Loucy (cell line): ENCODE data around the gene LMF2.

Experiments used
- H2AFZ ChIP-seq: fragments of 200-600 bp; sonication (generic); 2 replicates; pipeline ENCODE4 v1.6.0; 2016; ENCODE audit warnings: antibody characterized with exemption, mild to moderate bottlenecking, low read length, moderate library complexity
- H3F3A ChIP-seq: fragments of 200-600 bp; 2 replicates; pipeline ENCODE4 v1.6.0; 2016; ENCODE audit warnings: antibody characterized with exemption, low read depth, mild to moderate bottlenecking
- H3K27me3 ChIP-seq: fragments of 200-600 bp; sonication (generic); 2 replicates; pipeline ENCODE4 v1.6.1; 2014; ENCODE audit warnings: low read length, mild to moderate bottlenecking; ENCODE audit not compliant: insufficient read depth, poor library complexity, severe bottlenecking
- H3K36me3 ChIP-seq: fragments of 200-600 bp; sonication (generic); 2 replicates; pipeline ENCODE4 v1.6.1; 2016; ENCODE audit warnings: low read length; ENCODE audit not compliant: insufficient read depth
- H3K4me1 ChIP-seq: fragments of 200-600 bp; sonication (generic); 2 replicates; pipeline ENCODE4 v1.5.1; 2014; ENCODE audit warnings: low read length, mild to moderate bottlenecking; ENCODE audit not compliant: insufficient read depth, poor library complexity, severe bottlenecking
- H3K4me2 ChIP-seq: fragments of 200-600 bp; sonication (generic); 2 replicates; pipeline ENCODE4 v1.6.0; 2014; ENCODE audit warnings: antibody characterized with exemption, low read length, low read depth, mild to moderate bottlenecking; ENCODE audit not compliant: poor library complexity, severe bottlenecking
- H3K4me3 ChIP-seq: fragments of 200-600 bp; sonication (generic); 2 replicates; pipeline ENCODE4 v1.5.1; 2014; ENCODE audit warnings: low read length, mild to moderate bottlenecking, mixed read lengths; ENCODE audit not compliant: poor library complexity, severe bottlenecking
- H3K79me2 ChIP-seq: fragments of 200-600 bp; sonication (generic); 2 replicates; pipeline ENCODE4 v1.6.1; 2014; ENCODE audit warnings: low read length; ENCODE audit not compliant: insufficient read depth
- H3K9ac ChIP-seq: fragments of 200-600 bp; sonication (generic); 2 replicates; pipeline ENCODE4 v1.6.0; 2014; ENCODE audit warnings: mild to moderate bottlenecking, low read depth, low read length, moderate library complexity; ENCODE audit not compliant: poor library complexity, severe bottlenecking
- H3K9me2 ChIP-seq: fragments of 200-600 bp; sonication (generic); replicated peaks from 2 replicates; pipeline ENCODE4 v1.6.1; 2016; ENCODE audit warnings: low read depth, low read length, mixed read lengths
- H3K9me3 ChIP-seq: fragments of 200-600 bp; sonication (generic); 2 replicates; pipeline ENCODE4 v1.6.1; 2014; ENCODE audit warnings: mild to moderate bottlenecking, antibody characterized with exemption, low read length, low read depth; ENCODE audit not compliant: insufficient read depth
- H4K20me1 ChIP-seq: fragments of 200-600 bp; sonication (generic); 2 replicates; pipeline ENCODE4 v1.6.0; 2014; ENCODE audit warnings: antibody characterized with exemption, low read length, mild to moderate bottlenecking; ENCODE audit not compliant: insufficient read depth, poor library complexity, severe bottlenecking
- CTCF ChIP-seq: fragments of 200-600 bp; sonication (generic); conservative IDR thresholded peaks from 2 replicates; pipeline ENCODE4 v1.5.1; 2014; ENCODE audit warnings: mild to moderate bottlenecking, antibody characterized with exemption, low read length
- EZH2phosphoT487 ChIP-seq: fragments of 200-600 bp; IDR thresholded peaks from 2 replicates; pipeline ENCODE4 v1.6.1; 2018; ENCODE audit warnings: antibody characterized with exemption, mild to moderate bottlenecking, moderate library complexity, borderline replicate concordance

Gene LMF2

GRCh38 chr22:50483106-50483505 is 24.4 kb downstream of the LMF2 start:
- Histone ChIP-seq H3K9me3 (no peaks in the 10 kb centered on the region), H3K9ac (no peak overlapping the region), H3F3A (no peaks in the 10 kb centered on the region), H4K20me1 (no peaks in the 10 kb centered on the region), H3K27me3 (no peaks in the 10 kb centered on the region), H3K4me1 (peaks cover 3% of the 10 kb centered on the region), H3K36me3 (no peaks in the 10 kb centered on the region), H2AFZ (no peak overlapping the region), H3K9me2 (no peaks in the 10 kb centered on the region), H3K4me2 (no peak overlapping the region), H3K4me3 (no peak overlapping the region), H3K79me2 (no peaks in the 10 kb centered on the region)
- no peak for TF ChIP-seq EZH2phosphoT487
- no peak for TF ChIP-seq CTCF

- Histone ChIP-seq H3K4me3 (no peak overlapping the region), H4K20me1 (no peaks in the 10 kb centered on the region), H3K9me3 (no peaks in the 10 kb centered on the region), H3K27me3 (no peaks in the 10 kb centered on the region), H3F3A (no peaks in the 10 kb centered on the region), H3K79me2 (no peaks in the 10 kb centered on the region), H3K4me2 (no peak overlapping the region), H2AFZ (no peak overlapping the region), H3K4me1 (peaks cover 3% of the 10 kb centered on the region), H3K9me2 (no peaks in the 10 kb centered on the region), H3K9ac (no peak overlapping the region), H3K36me3 (no peaks in the 10 kb centered on the region)
- TF ChIP-seq EZH2phosphoT487: no peak
- TF ChIP-seq CTCF: no peak
Measured at GRCh38 chr22:50482107-50483074, 25.1 kb downstream of the LMF2 start.

- Histone ChIP-seq H3K9ac (no peak within 1 kb of the TSS), H3K27me3 (no peaks in the 10 kb centered on the region), H3K79me2 (no peaks in the 10 kb centered on the region), H3K9me3 (no peaks in the 10 kb centered on the region), H4K20me1 (no peaks in the 10 kb centered on the region), H3K4me1 (peaks cover 8% of the 10 kb centered on the region), H3K4me3 (no peak within 1 kb of the TSS), H3F3A (no peaks in the 10 kb centered on the region), H3K9me2 (no peaks in the 10 kb centered on the region), H2AFZ (no peak within 1 kb of the TSS), H3K4me2 (no peak within 1 kb of the TSS), H3K36me3 (no peaks in the 10 kb centered on the region)
- no peak for TF ChIP-seq EZH2phosphoT487
- no peak for TF ChIP-seq CTCF
Measured at GRCh38 chr22:50481440-50482106, 25.9 kb downstream of the LMF2 start, which contains the start of gene ADM2. Gene ADM2 (plus strand): TSS chr22:50481543. CDS start chr22:50481848, 305 bp downstream.
